NCI-H146 (cell line): Measurements from ENCODE around the gene CELF4.

Experiments
- DNase-seq: peaks from one replicate; lab custom pipeline; 2025; lab: John Stamatoyannopoulos, UW

CELF4 gene

GRCh38 chr18:37565101-37565976 lies at the start of gene CELF4:
Gene CELF4, minus strand, starts transcription at chr18:37565798.
- DNase-seq = peak; percentile 93

- DNase-seq = no peak
Measured at GRCh38 chr18:37613253-37613565, 47.6 kb upstream of the CELF4 start.

GRCh38 chr18:37612524-37613252 lies 47.1 kb upstream of the CELF4 start:
- no peak for DNase-seq

- DNase-seq = no peak
Measured at GRCh38 chr18:37611614-37612279, 46.1 kb upstream of the CELF4 start.

GRCh38 chr18:37608876-37609275 lies 43.3 kb upstream of the CELF4 start:
- DNase-seq = no peak

- no peak for DNase-seq
Measured at GRCh38 chr18:37607281-37607680, 41.7 kb upstream of the CELF4 start.

GRCh38 chr18:37604032-37604431 lies 38.4 kb upstream of the CELF4 start:
- DNase-seq = no peak

- no peak for DNase-seq
Measured at GRCh38 chr18:37598966-37599896, 33.6 kb upstream of the CELF4 start.

GRCh38 chr18:37598396-37598795 lies 32.8 kb upstream of the CELF4 start:
- no peak for DNase-seq

- no peak for DNase-seq
Measured at GRCh38 chr18:37590346-37590745, 24.7 kb upstream of the CELF4 start.

- DNase-seq = no peak
Measured at GRCh38 chr18:37588289-37588688, 22.7 kb upstream of the CELF4 start.

GRCh38 chr18:37586656-37587225 lies 21.1 kb upstream of the CELF4 start:
- DNase-seq = no peak

- DNase-seq = peak; percentile 53
Measured at GRCh38 chr18:37584952-37585695, 19.5 kb upstream of the CELF4 start.

- no peak for DNase-seq
Measured at GRCh38 chr18:37584217-37584616, 18.6 kb upstream of the CELF4 start.

GRCh38 chr18:37582261-37582660 lies 16.7 kb upstream of the CELF4 start:
- no peak for DNase-seq

- peak; percentile 75 for DNase-seq
Measured at GRCh38 chr18:37578886-37579513, 13.4 kb upstream of the CELF4 start.

- no peak for DNase-seq
Measured at GRCh38 chr18:37578182-37578678, 12.6 kb upstream of the CELF4 start.

- DNase-seq = no peak
Measured at GRCh38 chr18:37577051-37577611, 11.5 kb upstream of the CELF4 start.

GRCh38 chr18:37575646-37576045 lies 10.0 kb upstream of the CELF4 start:
- peak; percentile 73 for DNase-seq

- DNase-seq = peak; percentile 20
Measured at GRCh38 chr18:37574113-37574512, 8.5 kb upstream of the CELF4 start.
